Fibroblast of peridontal ligament (primary cell): Measurements from ENCODE around the gene FBXW9.
A peak's percentile ranks its signal among the peaks of the same experiment; 100 is the strongest.
"Not testable (repeated sequence)": the region's sequence is repeated elsewhere in the genome, so short reads cannot be mapped to it uniquely, and the experiment has no call there.

Source experiments
- DNase-seq: peaks from one replicate; pipeline ENCODE4 v3.0.0-alpha.2; 2010; ENCODE audit errors: extremely low read depth

FBXW9 gene

GRCh38 chr19:12696366-12697335, at the start of gene FBXW9:
Gene FBXW9, minus strand, starts transcription at chr19:12696631. Its CDS starts 50 bp downstream, at chr19:12696581.
- DNase-seq, result peak; percentile 95

GRCh38 chr19:12745166-12745897, 48.9 kb upstream of the FBXW9 start:
- no peak for DNase-seq

GRCh38 chr19:12737835-12738351, 41.5 kb upstream of the FBXW9 start:
- no peak for DNase-seq

GRCh38 chr19:12736995-12737834, 40.8 kb upstream of the FBXW9 start, which contains the start of gene GET3:
Gene GET3, plus strand, starts transcription at chr19:12737497. Its CDS starts 9 bp downstream, at chr19:12737506.
- DNase-seq, result peak; percentile 100

DNA sequence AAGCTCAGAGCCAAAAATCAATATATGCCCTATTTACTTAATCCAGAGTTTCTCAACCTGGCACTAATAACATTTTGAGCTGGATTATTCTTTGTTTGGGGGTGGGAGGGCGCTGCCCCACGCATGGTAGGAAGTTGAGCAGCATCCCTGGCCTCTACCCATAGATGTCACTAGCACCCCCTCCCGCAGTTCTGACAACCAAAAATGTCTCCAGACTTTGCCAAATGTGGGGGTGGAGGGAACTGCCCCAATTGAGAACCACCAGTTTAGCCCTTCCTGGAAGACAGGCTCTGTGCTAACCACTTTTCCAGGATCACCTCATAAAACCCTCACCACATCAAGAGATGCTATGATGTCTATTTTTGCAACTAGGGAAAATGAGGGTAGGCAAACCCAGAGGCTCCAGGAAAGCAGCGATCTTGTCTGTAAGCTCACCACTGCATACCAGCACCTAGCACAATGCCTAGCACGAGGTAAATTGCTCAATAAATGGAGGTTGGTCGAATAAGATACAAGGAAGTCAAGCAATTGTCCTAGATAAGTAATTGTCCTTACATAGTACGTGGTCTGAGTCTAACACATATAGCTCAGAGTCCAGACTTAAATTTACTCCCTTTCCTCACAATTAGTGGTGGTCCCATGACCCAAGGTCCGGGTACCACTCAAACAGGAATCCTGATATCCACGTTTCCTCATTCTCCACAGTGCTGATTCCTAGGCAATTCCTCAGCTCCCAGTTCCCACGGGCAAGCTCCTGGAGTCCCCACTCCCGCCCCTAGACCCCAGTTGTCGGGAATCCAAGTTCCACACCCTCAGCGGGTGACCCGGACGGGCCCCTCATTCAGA, 37.2 kb upstream of the FBXW9 start:
- DNase-seq, result peak; percentile 51

DNA sequence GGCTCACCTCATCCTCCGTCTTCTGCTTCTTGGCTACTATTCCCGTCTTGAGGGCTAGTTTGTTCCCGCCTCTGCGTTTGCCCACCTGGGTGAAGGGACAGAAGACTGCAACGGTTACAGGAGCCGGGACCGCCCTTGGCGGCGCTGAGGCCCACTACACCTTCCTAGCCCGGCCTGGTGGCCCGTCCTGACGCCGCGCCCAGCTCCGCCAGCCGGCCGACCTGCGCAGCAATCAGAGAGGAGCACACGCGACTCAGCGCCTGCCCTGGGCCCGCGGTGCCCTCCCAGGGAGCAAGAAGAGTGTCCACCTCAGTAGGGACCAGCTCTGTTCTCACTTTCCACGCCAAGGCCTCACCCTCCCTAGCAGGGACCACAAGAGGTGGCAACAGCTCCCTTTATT, 34.9 kb upstream of the FBXW9 start:
- no peak for DNase-seq

- DNase-seq, result no peak
Measured at GRCh38 chr19:12730064-12730463, 33.6 kb upstream of the FBXW9 start.

DNA sequence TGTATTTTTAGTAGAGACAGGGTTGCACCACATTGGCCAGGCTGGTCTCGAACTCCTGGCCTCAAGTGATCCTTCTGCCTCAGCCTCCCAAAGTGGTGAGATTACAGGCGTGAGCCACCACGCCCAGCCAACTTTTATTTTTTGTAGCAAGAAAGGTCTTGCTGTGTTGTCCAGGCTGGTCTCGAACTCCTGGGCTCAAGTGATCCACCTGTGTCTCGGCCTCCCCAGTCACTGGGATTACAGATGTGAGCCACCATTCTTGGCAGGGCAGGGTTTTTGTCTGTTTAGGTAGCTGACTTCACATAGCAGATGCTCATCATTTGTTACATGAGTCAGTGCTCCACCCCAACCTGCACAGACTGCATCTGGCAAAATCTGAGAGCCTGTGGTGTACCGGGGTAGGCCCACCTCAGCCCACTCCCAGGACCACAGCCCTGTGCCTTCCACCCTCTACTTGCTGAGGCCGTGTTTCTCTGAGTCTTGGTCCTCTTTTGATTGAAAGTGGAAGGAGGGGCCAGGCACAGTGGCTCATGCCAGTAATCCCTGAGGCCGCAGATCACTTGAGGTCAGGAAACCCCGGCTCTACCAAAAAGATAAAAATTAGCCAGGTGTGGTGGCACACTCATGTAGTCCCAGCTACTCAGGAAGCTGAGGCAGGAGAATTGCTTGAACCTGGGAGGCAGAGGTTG, 31.5 kb upstream of the FBXW9 start:
- no peak for DNase-seq

DNA sequence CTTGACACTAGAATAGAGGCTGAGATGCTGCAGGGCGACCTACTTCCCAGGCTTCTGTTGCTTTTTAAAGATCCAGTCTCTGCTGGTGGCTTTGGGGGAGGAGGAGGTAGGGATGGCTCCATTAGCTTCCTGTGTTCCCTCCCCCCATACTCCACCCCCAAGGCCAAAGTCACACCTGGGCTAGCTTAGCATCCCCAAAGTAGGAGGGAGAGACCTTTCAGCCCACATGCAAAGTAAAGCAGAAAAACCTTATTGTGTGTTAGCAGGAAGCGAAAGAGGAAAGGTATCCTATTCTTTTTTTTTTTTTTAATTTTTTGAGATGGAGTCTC, 30.5 kb upstream of the FBXW9 start:
- no peak for DNase-seq

DNA sequence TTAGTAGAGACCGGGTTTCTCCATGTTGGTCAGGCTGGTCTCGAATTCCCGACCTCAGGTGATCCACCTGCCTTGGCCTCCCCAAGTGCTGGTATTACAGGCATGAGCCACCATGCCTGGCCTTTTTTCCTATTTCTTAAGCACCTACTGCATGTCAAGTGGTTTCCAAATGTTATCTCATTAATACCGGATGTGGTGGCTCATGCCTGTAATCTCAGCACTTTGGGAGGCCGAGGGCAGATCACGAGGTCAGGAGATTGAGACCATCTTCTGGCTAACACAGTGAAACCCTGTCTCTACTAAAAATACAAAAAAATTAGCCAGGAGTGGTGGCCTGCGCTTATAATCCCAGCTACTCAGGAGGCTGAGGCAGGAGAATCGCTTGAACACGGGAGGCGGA, 29.2 kb upstream of the FBXW9 start:
- not testable (repeated sequence) for DNase-seq

DNA sequence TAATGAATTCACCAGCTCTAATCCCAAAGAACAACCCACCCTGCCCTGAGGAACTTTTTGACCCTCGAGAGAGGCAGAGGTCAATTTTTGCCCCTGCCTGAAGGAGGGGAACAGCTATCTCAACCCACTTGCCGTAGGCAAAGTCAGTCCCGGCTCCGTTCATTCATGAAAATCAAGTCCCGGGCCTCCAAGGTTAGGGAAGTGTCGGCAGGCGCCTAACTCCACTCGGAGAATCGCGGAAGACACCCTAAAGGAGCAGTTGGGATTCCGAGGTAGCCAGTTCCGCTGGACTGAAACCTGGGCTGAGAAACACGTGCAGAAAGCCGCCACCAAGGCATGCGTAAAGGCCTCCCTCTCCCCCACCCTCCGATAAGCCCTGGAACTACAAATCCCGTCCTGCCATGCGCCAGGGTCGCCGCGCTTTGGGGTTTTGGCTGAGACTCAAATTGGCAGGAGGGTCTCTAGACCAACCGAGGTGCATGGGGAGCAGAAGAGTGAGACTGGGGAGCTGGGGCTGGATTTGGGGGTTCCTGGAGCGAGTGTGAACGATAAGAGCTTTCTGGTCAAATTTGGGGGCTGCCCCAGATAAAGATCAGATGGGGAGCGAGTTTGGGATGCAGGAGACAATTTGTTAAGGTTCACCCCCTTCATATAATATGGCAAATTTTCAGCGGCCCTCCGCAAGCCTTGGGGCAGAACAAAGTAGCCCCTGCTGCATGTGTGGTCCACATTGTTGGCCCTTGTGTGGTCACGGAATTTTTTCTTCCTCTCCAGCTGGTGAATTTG, 27.4 kb upstream of the FBXW9 start, which contains the start of gene TNPO2:
Gene TNPO2, minus strand, starts transcription at position 292 of the 786 bp plus-strand sequence. CDS start 2,955 bp downstream, outside the sequence.
- peak; percentile 49 for DNase-seq

GRCh38 chr19:12723381-12723640, 26.9 kb upstream of the FBXW9 start:
- peak; percentile 15 for DNase-seq

- peak; percentile 99 for DNase-seq
Measured at GRCh38 chr19:12722566-12723380, 26.3 kb upstream of the FBXW9 start.

DNA sequence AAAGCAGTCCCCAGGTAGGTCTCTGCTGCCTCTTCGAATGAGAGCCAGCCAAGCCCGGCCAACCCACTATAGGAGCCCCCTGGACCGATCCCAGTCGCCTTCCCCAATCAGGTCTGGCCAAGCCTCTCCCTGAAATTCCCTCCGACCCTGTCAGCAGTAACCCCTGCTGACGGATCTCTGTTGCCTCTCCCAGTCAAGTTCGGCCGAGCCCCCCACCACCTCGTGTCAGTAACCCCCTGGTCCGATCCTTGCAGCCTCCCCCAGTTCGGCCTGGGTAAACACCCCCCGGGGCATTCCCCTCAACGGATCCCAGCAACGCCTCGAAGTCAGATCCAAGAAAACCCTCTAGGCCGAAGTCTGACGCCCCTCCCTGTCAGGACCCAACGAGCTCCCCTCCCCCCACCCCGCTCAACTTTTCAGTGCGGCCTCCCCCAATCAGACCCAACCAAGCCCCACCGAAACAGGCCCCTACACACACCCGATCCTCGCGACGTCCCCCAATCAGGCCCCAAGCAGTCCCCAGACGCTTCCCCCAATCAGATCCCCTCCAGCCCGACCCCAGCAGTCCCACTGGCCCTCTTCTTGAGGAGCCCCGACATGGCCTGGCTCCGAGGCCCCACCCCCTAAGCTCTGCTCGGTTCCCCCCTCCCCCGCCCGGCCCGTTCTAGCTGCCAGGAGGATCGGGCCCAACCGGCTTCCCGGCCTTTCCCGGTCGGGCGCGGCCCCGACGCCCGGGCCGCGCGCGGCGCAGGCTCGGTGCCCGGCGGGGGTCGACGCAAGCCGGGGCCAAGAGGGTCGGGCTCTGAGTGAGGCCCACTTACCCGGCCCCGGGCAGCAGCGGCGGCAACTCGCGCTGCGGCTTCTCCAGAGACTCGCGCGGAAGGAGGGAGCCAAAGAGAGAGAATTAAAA, 25.5 kb upstream of the FBXW9 start:
- DNase-seq, result peak; percentile 67

GRCh38 chr19:12720851-12721655, 24.6 kb upstream of the FBXW9 start:
- DNase-seq, result peak; percentile 16

DNA sequence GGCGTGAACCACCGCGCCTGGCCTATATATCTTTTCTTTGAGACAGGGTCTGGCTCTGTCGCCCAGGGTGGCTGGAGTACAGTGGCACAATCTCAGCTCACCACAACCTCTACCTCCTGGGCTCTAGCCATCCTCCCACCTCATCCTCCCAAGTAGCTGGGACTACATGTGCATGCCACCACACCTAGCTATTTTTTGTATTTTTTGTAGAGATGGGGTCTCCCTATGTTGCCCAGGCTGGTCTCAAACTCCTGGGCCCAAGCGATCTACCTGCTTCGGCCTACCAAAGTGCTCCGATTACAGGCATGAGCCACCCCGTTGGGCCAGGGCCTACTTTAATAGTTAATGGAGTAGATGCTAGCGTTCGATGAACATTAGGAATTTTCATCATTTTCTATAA, 23.9 kb upstream of the FBXW9 start:
- DNase-seq, result peak; percentile 4

DNA sequence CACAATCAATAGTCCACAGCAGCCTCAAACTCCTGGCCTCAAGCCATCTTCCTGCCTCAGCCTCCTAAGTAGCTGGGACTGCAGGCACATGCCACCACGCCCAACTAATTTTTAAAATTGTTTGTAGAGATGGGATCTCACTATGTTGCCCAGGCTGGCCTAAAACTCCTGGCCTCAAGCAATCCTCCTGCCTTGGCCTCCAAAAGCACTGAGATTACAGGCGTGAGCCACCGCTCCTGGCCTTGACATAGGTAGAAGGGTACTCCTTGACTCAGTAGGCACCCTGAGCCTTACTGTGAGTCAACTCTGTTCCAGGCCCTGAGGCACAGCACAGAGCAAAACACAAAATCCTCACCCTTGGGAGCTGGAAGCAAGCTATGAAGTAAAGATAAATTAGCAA, 19.5 kb upstream of the FBXW9 start:
- no peak for DNase-seq
